PFSK-1 (cell line): ENCODE data around the gene SORT1.

ENCODE experiments used
- POLR2AphosphoS5 ChIP-seq: IDR thresholded peaks from 2 replicates; pipeline ENCODE4 v1.6.1; 2012; ENCODE audit warnings: low read depth, mild to moderate bottlenecking, control low read depth, low read length, moderate library complexity
- REST ChIP-seq, 2 experiments: IDR thresholded peaks; 2 replicates each; pipeline versions ENCODE4 v1.6.1 to v1.8.0; 2011 to 2012; ENCODE audit warnings: low read depth in 2 of 2, low read length in 2 of 2, control low read depth in 1 of 2, inconsistent platforms in 1 of 2, mild to moderate bottlenecking in 1 of 2, moderate library complexity in 1 of 2; ENCODE audit not compliant: insufficient read depth in 1 of 2

DNA sequence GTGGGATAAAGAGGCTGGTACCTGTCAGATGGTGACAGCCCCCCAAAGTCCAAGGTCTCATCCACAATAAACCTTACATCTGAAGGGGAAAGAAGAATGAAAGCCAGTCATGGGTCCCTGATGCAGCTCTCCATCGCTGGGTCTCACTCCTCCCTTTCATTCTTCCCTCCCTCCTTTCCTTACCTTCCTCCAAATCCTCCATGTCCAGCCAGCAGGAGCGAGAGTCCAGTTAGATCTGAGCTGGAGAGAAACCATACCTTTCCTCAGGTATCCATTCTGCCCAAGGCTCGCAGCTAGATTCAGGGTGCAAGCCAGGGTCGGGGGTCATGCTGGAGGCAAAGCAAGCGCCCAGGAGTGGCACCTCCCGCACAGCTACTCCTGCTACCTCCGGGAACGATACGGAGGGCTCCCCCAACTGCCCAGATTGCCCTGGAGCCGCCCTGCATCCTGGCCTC, 115.2 kb downstream of the SORT1 start:
- TF ChIP-seq POLR2AphosphoS5 (no peak), REST (IDR thresholded peaks at IDR 0.05; ENCODE audit: insufficient read depth in 1 of 2, low read depth in 2 of 2, low read length in 2 of 2) (no peak)
